ENCODE results near the gene PTPN9.
"Not testable (repeated sequence)": the region's sequence is repeated elsewhere in the genome, so short reads cannot be mapped to it uniquely, and the experiment has no call there.

PTPN9 gene

GRCh38 chr15:75452865-75453702 is 126.0 kb downstream of the PTPN9 start:
- peak in 1 of 2 donors; percentile 22 for DNase-seq

- DNase-seq: peak; percentile 58 to 82
Observed at GRCh38 chr15:75452364-75452864, 126.7 kb downstream of the PTPN9 start.

- DNase-seq: peak; percentile 99 to 100
Observed at GRCh38 chr15:75451674-75452363, 127.3 kb downstream of the PTPN9 start, which contains the start of gene SIN3A. SIN3A (minus strand) TSS chr15:75451690; CDS start chr15:75430375, 21,315 bp downstream.

GRCh38 chr15:75451202-75451673 is 127.9 kb downstream of the PTPN9 start:
- no peak for DNase-seq

GRCh38 chr15:75450307-75451201 is 128.6 kb downstream of the PTPN9 start:
- DNase-seq: peak; percentile 91 to 96

GRCh38 chr15:75449585-75450306 is 129.4 kb downstream of the PTPN9 start:
- DNase-seq: no peak

GRCh38 chr15:75448171-75448570 is 130.9 kb downstream of the PTPN9 start:
- DNase-seq: not testable (repeated sequence)

- no peak for DNase-seq
Observed at GRCh38 chr15:75446151-75446550, 133.0 kb downstream of the PTPN9 start.

- DNase-seq: not testable (repeated sequence)
Observed at GRCh38 chr15:75445324-75445723, 133.8 kb downstream of the PTPN9 start.

GRCh38 chr15:75443972-75444453 is 135.1 kb downstream of the PTPN9 start:
- DNase-seq: not testable (repeated sequence)

- no peak for DNase-seq
Observed at GRCh38 chr15:75437721-75438120, 141.4 kb downstream of the PTPN9 start.

GRCh38 chr15:75436881-75437280 is 142.2 kb downstream of the PTPN9 start:
- no peak for DNase-seq

GRCh38 chr15:75431682-75432081 is 147.4 kb downstream of the PTPN9 start:
- DNase-seq: no peak

GRCh38 chr15:75431270-75431669 is 147.8 kb downstream of the PTPN9 start:
- no peak for DNase-seq

- DNase-seq: no peak
Observed at GRCh38 chr15:75430259-75430658, 148.9 kb downstream of the PTPN9 start.

GRCh38 chr15:75428152-75428551 is 151.0 kb downstream of the PTPN9 start:
- no peak for DNase-seq

GRCh38 chr15:75425966-75426500 is 153.1 kb downstream of the PTPN9 start:
- no peak for DNase-seq

- no peak for DNase-seq
Observed at GRCh38 chr15:75422554-75422953, 156.6 kb downstream of the PTPN9 start.

- DNase-seq: no peak
Observed at GRCh38 chr15:75420698-75421097, 158.4 kb downstream of the PTPN9 start.

- DNase-seq: no peak
Observed at GRCh38 chr15:75416584-75416983, 162.5 kb downstream of the PTPN9 start.

All from hippocampal formation (tissue), 2 donors.